Sigmoid colon (tissue), 3 donors: Measurements from ENCODE around the gene RNF126.

ENCODE experiments used
- CTCF ChIP-seq, 4 experiments: fragments of 450-650 bp in 3 of 4; fragments of 200-600 bp in 1 of 4; IDR thresholded peaks; one replicate each; pipeline ENCODE4 v1.5.1; 2016 to 2019; ENCODE audit warnings: antibody characterized with exemption in 4 of 4, mild to moderate bottlenecking in 3 of 4, moderate library complexity in 2 of 4
- POLR2A ChIP-seq, 2 donors: fragments of 450-650 bp; IDR thresholded peaks; one replicate each; pipeline ENCODE4 v1.6.1; 2016; ENCODE audit warnings: antibody characterized with exemption in 2 of 2, mild to moderate bottlenecking in 2 of 2, moderate library complexity in 2 of 2

GRCh38 chr19:711254-711653 is 48.2 kb upstream of the RNF126 start:
- TF ChIP-seq CTCF (IDR thresholded peaks at IDR 0.05) (no peak), POLR2A (IDR thresholded peaks at IDR 0.05) (no peak)
